ENCODE results near the gene PPP2R2B. TPM values are rescaled to one million over a fixed set of nuclear protein-coding genes. Genes with fewer than 3 reads are reported as not detected.

PPP2R2B gene
- total RNA-seq, 1 experiment from 2014 or later: 20.3 TPM

DNA sequence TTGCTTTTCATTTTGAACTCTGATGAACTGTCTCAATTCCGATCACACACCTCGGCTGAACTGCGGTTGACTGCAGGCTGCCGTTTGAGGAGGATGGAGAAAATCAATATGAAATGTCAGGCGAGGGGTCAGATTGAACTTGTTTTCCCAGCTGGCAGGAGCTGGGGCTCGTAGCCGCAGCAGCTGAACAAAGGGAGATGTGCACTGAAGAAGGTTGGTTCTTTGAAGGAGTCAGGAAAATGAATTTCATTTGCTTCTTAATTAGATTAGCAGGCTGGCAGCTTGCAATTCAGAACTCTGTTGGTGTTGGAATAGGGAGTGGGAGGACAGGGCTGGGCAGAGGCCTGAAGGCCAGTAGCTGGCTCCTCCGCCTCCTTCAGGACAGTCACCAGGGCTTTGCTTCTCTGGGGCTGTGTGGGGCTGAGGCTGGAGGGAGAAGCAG lies 245.2 kb downstream of the PPP2R2B start:
- no peak for DNase-seq (ENCODE audit: low spot score)
- H3K36me3 Mint-ChIP-seq: peaks cover 6% of the 10 kb centered on the region; the same call in 1 of the 2 replicates
- ATAC-seq: no peak
- H3K4me1 Mint-ChIP-seq: peaks cover 3% of the 10 kb centered on the region
- CTCF ChIA-PET: interaction anchor here (0.8 to 1.7 kb wide), 3 partner anchors 11 to 332 kb away, joined by 3 to 4 read pairs (median 4); no protein-coding TSS in a partner anchor
- no peaks in the 10 kb centered on the region for H3K27me3 Mint-ChIP-seq (ENCODE audit: low read depth)
- peaks cover 5% of the 10 kb centered on the region; the same call in 1 of the 2 replicates for H3K9me3 Mint-ChIP-seq
- TF ChIP-seq FOXJ3 (CRISPR knock-in tag; IDR thresholded peaks at IDR 0.05; ENCODE audit: borderline replicate concordance) (no peak), CREM (CRISPR knock-in tag; IDR thresholded peaks at IDR 0.05) (no peak), GRHL2 (CRISPR knock-in tag; IDR thresholded peaks at IDR 0.05; ENCODE audit: insufficient replicate concordance, severe bottlenecking) (no peak), ZNF138 (CRISPR knock-in tag; conservative IDR thresholded peaks at IDR 0.05) (no peak), KAT7 (CRISPR knock-in tag; IDR thresholded peaks at IDR 0.05; ENCODE audit: borderline replicate concordance) (no peak), NR2C2 (CRISPR knock-in tag; IDR thresholded peaks at IDR 0.05) (no peak), SMAD3 (CRISPR knock-in tag; IDR thresholded peaks at IDR 0.05; ENCODE audit: borderline replicate concordance) (no peak), IRF2 (CRISPR knock-in tag; IDR thresholded peaks at IDR 0.05; ENCODE audit: borderline replicate concordance, low read depth) (no peak), JUN (CRISPR knock-in tag; IDR thresholded peaks at IDR 0.05) (no peak), GTF2I (CRISPR knock-in tag; conservative IDR thresholded peaks at IDR 0.05) (no peak)
- TF ChIP-seq, protein P1, sequence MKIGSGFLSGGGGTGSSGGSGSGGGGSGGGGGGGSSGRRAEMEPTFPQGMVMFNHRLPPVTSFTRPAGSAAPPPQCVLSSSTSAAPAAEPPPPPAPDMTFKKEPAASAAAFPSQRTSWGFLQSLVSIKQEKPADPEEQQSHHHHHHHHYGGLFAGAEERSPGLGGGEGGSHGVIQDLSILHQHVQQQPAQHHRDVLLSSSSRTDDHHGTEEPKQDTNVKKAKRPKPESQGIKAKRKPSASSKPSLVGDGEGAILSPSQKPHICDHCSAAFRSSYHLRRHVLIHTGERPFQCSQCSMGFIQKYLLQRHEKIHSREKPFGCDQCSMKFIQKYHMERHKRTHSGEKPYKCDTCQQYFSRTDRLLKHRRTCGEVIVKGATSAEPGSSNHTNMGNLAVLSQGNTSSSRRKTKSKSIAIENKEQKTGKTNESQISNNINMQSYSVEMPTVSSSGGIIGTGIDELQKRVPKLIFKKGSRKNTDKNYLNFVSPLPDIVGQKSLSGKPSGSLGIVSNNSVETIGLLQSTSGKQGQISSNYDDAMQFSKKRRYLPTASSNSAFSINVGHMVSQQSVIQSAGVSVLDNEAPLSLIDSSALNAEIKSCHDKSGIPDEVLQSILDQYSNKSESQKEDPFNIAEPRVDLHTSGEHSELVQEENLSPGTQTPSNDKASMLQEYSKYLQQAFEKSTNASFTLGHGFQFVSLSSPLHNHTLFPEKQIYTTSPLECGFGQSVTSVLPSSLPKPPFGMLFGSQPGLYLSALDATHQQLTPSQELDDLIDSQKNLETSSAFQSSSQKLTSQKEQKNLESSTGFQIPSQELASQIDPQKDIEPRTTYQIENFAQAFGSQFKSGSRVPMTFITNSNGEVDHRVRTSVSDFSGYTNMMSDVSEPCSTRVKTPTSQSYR (CRISPR knock-in tag; IDR thresholded peaks at IDR 0.05): no peak
- TF ChIP-seq, protein P2, sequence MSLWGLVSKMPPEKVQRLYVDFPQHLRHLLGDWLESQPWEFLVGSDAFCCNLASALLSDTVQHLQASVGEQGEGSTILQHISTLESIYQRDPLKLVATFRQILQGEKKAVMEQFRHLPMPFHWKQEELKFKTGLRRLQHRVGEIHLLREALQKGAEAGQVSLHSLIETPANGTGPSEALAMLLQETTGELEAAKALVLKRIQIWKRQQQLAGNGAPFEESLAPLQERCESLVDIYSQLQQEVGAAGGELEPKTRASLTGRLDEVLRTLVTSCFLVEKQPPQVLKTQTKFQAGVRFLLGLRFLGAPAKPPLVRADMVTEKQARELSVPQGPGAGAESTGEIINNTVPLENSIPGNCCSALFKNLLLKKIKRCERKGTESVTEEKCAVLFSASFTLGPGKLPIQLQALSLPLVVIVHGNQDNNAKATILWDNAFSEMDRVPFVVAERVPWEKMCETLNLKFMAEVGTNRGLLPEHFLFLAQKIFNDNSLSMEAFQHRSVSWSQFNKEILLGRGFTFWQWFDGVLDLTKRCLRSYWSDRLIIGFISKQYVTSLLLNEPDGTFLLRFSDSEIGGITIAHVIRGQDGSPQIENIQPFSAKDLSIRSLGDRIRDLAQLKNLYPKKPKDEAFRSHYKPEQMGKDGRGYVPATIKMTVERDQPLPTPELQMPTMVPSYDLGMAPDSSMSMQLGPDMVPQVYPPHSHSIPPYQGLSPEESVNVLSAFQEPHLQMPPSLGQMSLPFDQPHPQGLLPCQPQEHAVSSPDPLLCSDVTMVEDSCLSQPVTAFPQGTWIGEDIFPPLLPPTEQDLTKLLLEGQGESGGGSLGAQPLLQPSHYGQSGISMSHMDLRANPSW (CRISPR knock-in tag; conservative IDR thresholded peaks at IDR 0.05; ENCODE audit: low read depth): no peak
- TF ChIP-seq, protein P3, sequence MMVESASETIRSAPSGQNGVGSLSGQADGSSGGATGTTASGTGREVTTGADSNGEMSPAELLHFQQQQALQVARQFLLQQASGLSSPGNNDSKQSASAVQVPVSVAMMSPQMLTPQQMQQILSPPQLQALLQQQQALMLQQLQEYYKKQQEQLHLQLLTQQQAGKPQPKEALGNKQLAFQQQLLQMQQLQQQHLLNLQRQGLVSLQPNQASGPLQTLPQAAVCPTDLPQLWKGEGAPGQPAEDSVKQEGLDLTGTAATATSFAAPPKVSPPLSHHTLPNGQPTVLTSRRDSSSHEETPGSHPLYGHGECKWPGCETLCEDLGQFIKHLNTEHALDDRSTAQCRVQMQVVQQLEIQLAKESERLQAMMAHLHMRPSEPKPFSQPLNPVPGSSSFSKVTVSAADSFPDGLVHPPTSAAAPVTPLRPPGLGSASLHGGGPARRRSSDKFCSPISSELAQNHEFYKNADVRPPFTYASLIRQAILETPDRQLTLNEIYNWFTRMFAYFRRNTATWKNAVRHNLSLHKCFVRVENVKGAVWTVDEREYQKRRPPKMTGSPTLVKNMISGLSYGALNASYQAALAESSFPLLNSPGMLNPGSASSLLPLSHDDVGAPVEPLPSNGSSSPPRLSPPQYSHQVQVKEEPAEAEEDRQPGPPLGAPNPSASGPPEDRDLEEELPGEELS (CRISPR knock-in tag; IDR thresholded peaks at IDR 0.05): no peak
- TF ChIP-seq, protein P4, sequence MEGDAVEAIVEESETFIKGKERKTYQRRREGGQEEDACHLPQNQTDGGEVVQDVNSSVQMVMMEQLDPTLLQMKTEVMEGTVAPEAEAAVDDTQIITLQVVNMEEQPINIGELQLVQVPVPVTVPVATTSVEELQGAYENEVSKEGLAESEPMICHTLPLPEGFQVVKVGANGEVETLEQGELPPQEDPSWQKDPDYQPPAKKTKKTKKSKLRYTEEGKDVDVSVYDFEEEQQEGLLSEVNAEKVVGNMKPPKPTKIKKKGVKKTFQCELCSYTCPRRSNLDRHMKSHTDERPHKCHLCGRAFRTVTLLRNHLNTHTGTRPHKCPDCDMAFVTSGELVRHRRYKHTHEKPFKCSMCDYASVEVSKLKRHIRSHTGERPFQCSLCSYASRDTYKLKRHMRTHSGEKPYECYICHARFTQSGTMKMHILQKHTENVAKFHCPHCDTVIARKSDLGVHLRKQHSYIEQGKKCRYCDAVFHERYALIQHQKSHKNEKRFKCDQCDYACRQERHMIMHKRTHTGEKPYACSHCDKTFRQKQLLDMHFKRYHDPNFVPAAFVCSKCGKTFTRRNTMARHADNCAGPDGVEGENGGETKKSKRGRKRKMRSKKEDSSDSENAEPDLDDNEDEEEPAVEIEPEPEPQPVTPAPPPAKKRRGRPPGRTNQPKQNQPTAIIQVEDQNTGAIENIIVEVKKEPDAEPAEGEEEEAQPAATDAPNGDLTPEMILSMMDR (IDR thresholded peaks at IDR 0.05): no peak
- H3K27ac Mint-ChIP-seq: 0 out of 2 replicates have a peak overlapping the region, but pooled peaks have one; percentile 22
- POLR2A ChIA-PET: no interaction called here
- no peak overlapping the region for H3K4me3 Mint-ChIP-seq

DNA sequence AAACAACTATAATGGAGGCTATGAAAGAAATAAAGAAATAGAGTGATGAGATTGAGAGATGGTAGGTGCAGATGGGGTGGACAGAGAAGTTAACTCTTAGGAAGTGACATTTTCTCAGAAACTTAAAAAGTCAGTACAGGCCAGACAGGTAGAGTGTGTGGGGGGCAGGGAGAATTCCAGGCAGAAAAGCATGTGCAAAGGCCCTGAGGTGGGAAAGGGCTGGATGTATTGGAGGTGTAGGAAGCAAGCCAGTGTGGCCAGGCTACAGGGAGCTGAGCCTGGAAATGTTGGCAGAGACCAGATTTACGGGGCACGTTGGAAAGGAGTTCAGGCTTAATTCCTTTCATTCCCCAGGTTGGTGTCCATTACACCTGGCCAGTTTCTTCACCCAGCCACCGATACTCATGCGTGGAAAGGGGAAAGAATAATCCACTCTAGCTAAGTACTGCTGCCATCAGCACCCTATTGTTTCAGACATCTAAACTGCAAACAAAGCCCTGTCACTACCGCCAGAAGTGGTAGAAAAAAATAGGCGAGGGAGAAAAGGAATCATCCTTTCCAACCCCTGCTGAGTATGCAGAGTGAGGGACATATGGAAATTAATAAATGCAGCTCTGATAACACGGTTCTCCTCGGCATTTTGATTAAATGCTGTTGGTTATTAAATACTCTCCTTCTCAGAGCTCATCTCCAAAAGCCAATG lies 245.8 kb downstream of the PPP2R2B start:
- POLR2A ChIA-PET: no interaction called here
- Mint-ChIP-seq H3K27me3 (ENCODE audit: low read depth) (no peaks in the 10 kb centered on the region), H3K27ac (no peak overlapping the region), H3K4me3 (no peak overlapping the region), H3K36me3 (peaks cover 6% of the 10 kb centered on the region; the same call in 1 of the 2 replicates), H3K4me1 (peaks cover 3% of the 10 kb centered on the region), H3K9me3 (peaks cover 5% of the 10 kb centered on the region; the same call in 1 of the 2 replicates)
- TF ChIP-seq, protein P5, sequence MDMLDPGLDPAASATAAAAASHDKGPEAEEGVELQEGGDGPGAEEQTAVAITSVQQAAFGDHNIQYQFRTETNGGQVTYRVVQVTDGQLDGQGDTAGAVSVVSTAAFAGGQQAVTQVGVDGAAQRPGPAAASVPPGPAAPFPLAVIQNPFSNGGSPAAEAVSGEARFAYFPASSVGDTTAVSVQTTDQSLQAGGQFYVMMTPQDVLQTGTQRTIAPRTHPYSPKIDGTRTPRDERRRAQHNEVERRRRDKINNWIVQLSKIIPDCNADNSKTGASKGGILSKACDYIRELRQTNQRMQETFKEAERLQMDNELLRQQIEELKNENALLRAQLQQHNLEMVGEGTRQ (CRISPR knock-in tag; IDR thresholded peaks at IDR 0.05): no peak
- TF ChIP-seq GTF2I (CRISPR knock-in tag; conservative IDR thresholded peaks at IDR 0.05): 0 out of 2 replicates have a peak, but pooled peaks have one; percentile 22
- TF ChIP-seq ZNF219 (CRISPR knock-in tag; IDR thresholded peaks at IDR 0.05; ENCODE audit: borderline replicate concordance): no peak
- TF ChIP-seq, protein P6, sequence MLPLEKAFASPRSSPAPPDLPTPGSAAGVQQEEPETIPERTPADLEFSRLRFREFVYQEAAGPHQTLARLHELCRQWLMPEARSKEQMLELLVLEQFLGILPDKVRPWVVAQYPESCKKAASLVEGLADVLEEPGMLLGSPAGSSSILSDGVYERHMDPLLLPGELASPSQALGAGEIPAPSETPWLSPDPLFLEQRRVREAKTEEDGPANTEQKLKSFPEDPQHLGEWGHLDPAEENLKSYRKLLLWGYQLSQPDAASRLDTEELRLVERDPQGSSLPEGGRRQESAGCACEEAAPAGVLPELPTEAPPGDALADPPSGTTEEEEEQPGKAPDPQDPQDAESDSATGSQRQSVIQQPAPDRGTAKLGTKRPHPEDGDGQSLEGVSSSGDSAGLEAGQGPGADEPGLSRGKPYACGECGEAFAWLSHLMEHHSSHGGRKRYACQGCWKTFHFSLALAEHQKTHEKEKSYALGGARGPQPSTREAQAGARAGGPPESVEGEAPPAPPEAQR (CRISPR knock-in tag; IDR thresholded peaks at IDR 0.05): no peak
- TF ChIP-seq, protein P7, sequence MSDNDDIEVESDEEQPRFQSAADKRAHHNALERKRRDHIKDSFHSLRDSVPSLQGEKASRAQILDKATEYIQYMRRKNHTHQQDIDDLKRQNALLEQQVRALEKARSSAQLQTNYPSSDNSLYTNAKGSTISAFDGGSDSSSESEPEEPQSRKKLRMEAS (CRISPR knock-in tag; IDR thresholded peaks at IDR 0.05): no peak
- no peak for TF ChIP-seq JAZF1 (CRISPR knock-in tag; IDR thresholded peaks at IDR 0.05)
- CTCF ChIA-PET: interaction anchor here (0.8 to 1.7 kb wide), 3 partner anchors 10 to 333 kb away, joined by 3 to 4 read pairs (median 4); no protein-coding TSS in a partner anchor
- ATAC-seq (no peak), DNase-seq (ENCODE audit: low spot score) (no peak)
